Ascending aorta (tissue), 2 donors: Measurements from ENCODE around the gene HIVEP3. TPM values are rescaled to one million over a fixed set of nuclear protein-coding genes. Genes with fewer than 3 reads are reported as not detected.

Experiments
- DNase-seq, 2 donors: peaks; one replicate each; pipeline ENCODE4 v3.0.0-alpha.2; 2019; ENCODE audit warnings: low spot score in 2 of 2
- H3K27ac ChIP-seq, 2 donors: fragments of 200-600 bp; sonication (generic); one replicate each; pipeline ENCODE4 v1.5.1; 2016 to 2017; ENCODE audit warnings: mild to moderate bottlenecking in 1 of 2
- H3K27me3 ChIP-seq: fragments of 200-600 bp; sonication (generic); one replicate; pipeline ENCODE4 v1.5.1; 2017
- H3K36me3 ChIP-seq, 2 donors: fragments of 200-600 bp; sonication (generic); one replicate each; pipeline ENCODE4 v1.5.1; 2016
- H3K4me1 ChIP-seq, 2 donors: fragments of 200-600 bp; sonication (generic); one replicate each; pipeline ENCODE4 v1.5.1; 2016 to 2017; ENCODE audit warnings: mild to moderate bottlenecking in 1 of 2
- H3K4me3 ChIP-seq, 2 donors: fragments of 200-600 bp; sonication (generic); one replicate each; pipeline ENCODE4 v1.5.1; 2016 to 2017; ENCODE audit warnings: mild to moderate bottlenecking in 1 of 2
- H3K9me3 ChIP-seq, 2 donors: fragments of 200-600 bp; sonication (generic); one replicate each; pipeline ENCODE4 v1.5.1; 2016
- intact Hi-C: fragments of 100-400 bp; cut with DNase I; formaldehyde crosslinking; loops from one replicate; pipeline ENCODE4 v1.15.1; 2023
- total RNA-seq: library from RNA; depleted of rRNA; stranded (reverse); fragments of >200 nt; gene quantifications from one replicate; pipeline ENCODE4 v1.1.0, GENCODE V29; 2016
- TF ChIP-seq, protein P1 (sequence below), 3 experiments: fragments of 200-600 bp in 2 of 3; fragments of 450-650 bp in 1 of 3; sonication (generic) in 2 of 3; IDR thresholded peaks; one replicate each; pipeline ENCODE4 v1.5.1; 2016 to 2019; ENCODE audit warnings: antibody characterized with exemption in 3 of 3, mild to moderate bottlenecking in 1 of 3, moderate library complexity in 1 of 3

Gene HIVEP3
- total RNA-seq, 1 donor from 2014 or later: 0.32 TPM

DNA sequence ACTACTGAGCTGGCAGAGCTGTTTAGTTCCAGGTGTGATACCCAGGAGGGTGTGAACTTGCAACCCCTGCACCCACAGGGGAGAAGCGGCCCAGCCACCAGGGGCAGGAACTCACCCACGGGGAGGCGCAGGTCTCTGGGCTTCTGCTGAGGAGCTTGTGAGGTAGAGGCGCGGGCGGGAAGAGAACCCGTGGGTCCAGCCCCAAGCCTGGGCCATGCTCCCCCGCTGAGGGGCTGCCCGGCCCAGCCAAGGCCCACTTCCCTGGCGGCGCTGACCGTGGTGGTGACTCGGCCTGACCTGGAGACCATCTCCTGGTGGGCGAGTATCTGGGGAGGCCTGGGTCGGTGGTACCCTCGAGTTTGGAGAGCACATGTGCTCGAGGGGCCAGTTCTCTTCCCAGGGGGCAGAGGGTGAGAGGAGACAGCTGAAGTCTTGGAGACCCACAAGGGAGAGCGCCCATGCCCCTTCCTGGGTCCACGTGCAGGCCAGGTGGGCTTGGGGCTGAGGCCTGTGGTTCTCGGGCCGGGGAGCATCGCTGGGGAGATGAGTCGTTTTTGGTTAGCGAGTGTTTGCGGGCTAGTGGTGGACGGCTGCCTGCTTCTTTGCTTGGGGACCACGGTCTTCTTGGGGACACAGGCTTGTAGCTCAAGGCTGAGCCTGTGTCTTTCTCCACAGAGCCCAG, 405.9 kb downstream of the HIVEP3 start:
- H3K36me3 ChIP-seq: no peaks in the 10 kb centered on the region
- no peak for DNase-seq
- no peak overlapping the region for H3K4me3 ChIP-seq
- intact Hi-C loops: loop anchor here (10.0 kb wide), 1 partner anchor 522 kb away; no protein-coding TSS in a partner anchor
- peaks cover 3 to 7% of the 10 kb centered on the region in 2 donors for H3K4me1 ChIP-seq
- TF ChIP-seq, protein P1, sequence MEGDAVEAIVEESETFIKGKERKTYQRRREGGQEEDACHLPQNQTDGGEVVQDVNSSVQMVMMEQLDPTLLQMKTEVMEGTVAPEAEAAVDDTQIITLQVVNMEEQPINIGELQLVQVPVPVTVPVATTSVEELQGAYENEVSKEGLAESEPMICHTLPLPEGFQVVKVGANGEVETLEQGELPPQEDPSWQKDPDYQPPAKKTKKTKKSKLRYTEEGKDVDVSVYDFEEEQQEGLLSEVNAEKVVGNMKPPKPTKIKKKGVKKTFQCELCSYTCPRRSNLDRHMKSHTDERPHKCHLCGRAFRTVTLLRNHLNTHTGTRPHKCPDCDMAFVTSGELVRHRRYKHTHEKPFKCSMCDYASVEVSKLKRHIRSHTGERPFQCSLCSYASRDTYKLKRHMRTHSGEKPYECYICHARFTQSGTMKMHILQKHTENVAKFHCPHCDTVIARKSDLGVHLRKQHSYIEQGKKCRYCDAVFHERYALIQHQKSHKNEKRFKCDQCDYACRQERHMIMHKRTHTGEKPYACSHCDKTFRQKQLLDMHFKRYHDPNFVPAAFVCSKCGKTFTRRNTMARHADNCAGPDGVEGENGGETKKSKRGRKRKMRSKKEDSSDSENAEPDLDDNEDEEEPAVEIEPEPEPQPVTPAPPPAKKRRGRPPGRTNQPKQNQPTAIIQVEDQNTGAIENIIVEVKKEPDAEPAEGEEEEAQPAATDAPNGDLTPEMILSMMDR (IDR thresholded peaks at IDR 0.05): no peak
- H3K27ac ChIP-seq: no peak overlapping the region
- no peaks in the 10 kb centered on the region for H3K9me3 ChIP-seq
- H3K27me3 ChIP-seq: no peaks in the 10 kb centered on the region

DNA sequence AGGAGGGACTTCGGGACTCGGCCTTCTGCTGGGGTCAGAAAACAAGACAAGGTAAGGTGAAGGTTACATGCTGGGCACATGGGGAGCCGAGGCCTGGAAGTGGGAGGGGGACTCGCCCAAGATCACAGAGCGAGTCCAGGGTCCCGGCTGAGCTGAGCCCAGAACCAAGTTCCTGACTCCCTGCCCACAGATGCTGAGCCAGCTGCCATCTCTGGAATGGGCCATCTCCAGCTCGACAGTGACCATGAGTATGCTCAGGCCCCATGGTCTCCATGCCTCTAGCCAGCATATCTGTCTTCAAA, 407.5 kb downstream of the HIVEP3 start:
- Histone ChIP-seq H3K27me3 (no peaks in the 10 kb centered on the region), H3K27ac (no peak overlapping the region), H3K9me3 (no peaks in the 10 kb centered on the region), H3K36me3 (no peaks in the 10 kb centered on the region), H3K4me3 (no peak overlapping the region), H3K4me1 (peaks cover 3 to 5% of the 10 kb centered on the region in 2 donors)
- intact Hi-C loops: loop anchor here (10.0 kb wide), 1 partner anchor 524 kb away; no protein-coding TSS in a partner anchor
- DNase-seq: no peak
- TF ChIP-seq, protein P1 (IDR thresholded peaks at IDR 0.05): no peak

DNA sequence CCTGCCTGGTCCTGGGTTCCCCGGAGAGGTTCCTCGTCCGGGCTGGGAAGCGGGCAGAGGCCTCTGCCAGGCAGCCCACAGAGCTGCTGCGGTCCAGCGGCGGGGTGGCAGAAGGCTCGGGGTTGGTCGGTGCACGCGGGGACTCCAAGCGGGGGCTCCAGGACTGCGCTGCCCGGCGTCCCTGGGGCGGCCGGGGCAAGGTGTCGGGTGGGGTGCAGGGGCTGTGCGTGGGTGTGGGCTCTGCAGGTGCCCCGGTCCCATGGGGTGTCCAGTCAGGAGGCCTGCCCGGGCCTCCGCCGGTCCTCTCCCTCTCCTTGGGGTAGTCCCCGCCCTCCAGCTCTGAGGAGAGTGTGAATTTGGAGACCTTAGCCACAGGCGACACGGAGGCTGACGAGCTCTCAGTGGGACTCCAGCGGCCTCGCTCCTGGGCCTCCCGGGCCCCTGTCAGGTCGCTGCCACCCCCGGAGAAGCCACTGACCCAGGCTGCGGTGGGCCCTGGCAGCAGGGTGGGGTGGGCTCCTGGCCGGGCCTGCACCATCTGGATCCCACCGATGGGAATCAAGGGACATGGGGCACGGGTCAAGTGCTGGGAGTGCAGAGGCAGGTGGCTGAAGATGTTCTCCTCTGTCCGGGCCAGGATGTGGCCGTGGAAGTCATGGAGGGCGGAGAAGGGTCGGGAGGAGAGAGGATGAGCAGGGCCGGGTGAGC, 408.0 kb downstream of the HIVEP3 start:
- no peaks in the 10 kb centered on the region for H3K9me3 ChIP-seq
- peaks cover under 1 to 2% of the 10 kb centered on the region in 2 donors for H3K4me1 ChIP-seq
- H3K36me3 ChIP-seq: no peaks in the 10 kb centered on the region
- H3K27ac ChIP-seq: no peak overlapping the region
- DNase-seq: no peak
- TF ChIP-seq, protein P1 (IDR thresholded peaks at IDR 0.05): no peak
- no peaks in the 10 kb centered on the region for H3K27me3 ChIP-seq
- no peak overlapping the region for H3K4me3 ChIP-seq
- intact Hi-C loops: loop anchor here (10.0 kb wide), 1 partner anchor 524 kb away; no protein-coding TSS in a partner anchor

DNA sequence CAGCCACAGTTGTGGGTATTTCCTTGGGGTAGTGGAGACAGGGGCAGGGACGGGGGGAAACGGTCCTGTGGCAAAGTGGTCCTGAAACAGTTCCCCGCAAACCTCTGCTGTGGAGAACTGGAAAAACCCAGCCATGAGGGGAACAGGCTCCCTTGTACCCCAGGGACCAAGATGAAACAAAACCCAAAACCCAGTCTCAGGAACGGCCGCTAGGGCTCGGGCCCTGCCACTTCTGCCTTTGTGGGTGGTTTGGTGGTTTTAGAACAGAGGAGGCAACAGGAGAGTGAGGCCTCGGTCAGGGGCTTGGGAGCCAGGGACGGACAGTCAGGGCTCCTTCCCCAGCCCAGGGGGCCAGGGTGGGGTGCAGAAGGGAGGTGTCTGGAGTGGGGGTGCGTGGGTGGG, 409.5 kb downstream of the HIVEP3 start:
- no peak overlapping the region for H3K27ac ChIP-seq
- no peaks in the 10 kb centered on the region for H3K4me1 ChIP-seq
- intact Hi-C loops: no loop called here
- no peaks in the 10 kb centered on the region for H3K27me3 ChIP-seq
- no peaks in the 10 kb centered on the region for H3K9me3 ChIP-seq
- TF ChIP-seq, protein P1 (IDR thresholded peaks at IDR 0.05): no peak
- H3K4me3 ChIP-seq: no peak overlapping the region
- no peak for DNase-seq
- H3K36me3 ChIP-seq: no peaks in the 10 kb centered on the region

DNA sequence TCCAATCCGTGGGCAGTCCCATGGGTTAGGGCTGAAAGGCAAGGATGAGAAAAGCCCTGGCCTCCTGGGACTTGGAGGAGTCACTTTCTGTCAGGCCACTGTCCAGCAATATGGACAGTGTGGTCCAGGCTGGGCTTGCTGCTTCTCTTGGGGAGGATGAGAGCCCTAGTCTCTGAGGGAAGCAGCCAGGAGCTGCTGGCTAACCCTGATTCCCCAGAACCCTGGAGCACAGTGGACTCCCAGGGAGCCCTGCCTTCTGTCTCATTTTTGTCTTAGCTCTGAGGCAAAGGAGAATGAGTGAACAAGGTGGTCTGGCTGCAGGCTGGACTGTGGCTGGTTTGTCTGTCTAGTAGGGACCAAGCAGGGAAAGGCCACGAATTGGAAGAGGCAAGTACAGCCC, 410.4 kb downstream of the HIVEP3 start:
- Histone ChIP-seq H3K27ac (no peak overlapping the region), H3K4me3 (no peak overlapping the region), H3K4me1 (no peaks in the 10 kb centered on the region), H3K36me3 (no peaks in the 10 kb centered on the region), H3K27me3 (no peaks in the 10 kb centered on the region), H3K9me3 (no peaks in the 10 kb centered on the region)
- DNase-seq: no peak
- intact Hi-C loops: no loop called here
- TF ChIP-seq, protein P1 (IDR thresholded peaks at IDR 0.05): no peak
